Measurements from ENCODE around the gene PTGDS. TPM values are rescaled to one million over a fixed set of nuclear protein-coding genes. Genes with fewer than 3 reads are reported as not detected.

The PTGDS gene
- total and polyA plus RNA-seq, 12 donors: 1.1 to 812 (median 219) TPM

DNA sequence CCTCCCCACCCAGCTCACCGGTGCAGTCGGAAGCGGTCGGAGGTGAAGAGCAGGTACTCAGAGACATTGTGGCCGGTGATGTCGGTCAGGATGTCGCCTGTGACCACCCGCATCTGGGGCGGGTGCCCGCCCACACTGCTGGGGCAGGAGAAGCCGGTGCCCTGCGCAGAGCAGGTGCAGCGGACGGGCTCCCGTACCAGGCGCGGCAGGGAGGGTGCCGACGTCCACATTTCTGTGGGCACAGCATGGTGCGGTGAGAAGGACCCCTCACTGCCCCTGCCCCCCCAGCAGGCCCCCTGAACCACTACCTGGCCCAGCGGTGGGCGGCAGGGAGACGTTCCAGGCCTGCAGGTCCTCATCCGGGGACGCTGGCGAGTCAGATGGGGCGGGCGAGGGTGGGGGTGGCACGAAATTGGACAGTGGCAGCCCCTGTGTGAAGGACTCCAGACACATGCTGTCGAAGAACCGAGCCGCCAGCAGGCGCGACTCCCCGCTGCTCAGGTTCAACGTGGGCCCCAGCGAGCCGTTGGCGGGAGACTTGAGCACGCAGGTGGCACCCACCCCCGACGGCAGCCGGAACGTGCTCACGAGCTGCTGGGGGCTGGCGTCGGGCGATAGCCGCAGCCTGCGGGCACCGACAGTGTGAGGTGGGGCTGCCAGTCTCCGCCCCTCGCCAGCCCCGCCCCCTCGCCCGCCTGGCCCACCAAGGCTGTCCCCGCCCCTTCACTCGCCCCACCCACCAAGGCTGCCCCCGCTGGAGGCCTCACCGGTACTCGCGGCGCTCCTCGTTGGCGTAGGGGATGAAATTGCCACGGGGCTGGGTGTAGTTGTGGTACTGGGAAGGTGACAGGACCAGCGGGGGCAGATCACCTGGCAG is 35.6 kb downstream of the PTGDS start:
- Histone ChIP-seq H3K4me3 (no peak overlapping the region), H3K9me3 (replicated peaks in 1 of 3) (no peaks in the 10 kb centered on the region), H3K27me3 (no peaks in the 10 kb centered on the region), H3K27ac (no peak overlapping the region), H3K36me3 (replicated peaks in 1 of 2) (peaks cover 0 to 51% of the 10 kb centered on the region in 2 donors), H3K4me1 (replicated peaks in 1 of 2) (no peaks in the 10 kb centered on the region)
- DNase-seq: no peak
- WGBS, 4 donors: 84 to 100% (median 90%) methylated on average over 2 to 67 of the region's 67 CpGs
- TF ChIP-seq POLR2A (IDR thresholded peaks at IDR 0.05): no peak
- TF ChIP-seq CTCF (IDR thresholded peaks at IDR 0.05): no peak
- intact Hi-C loops (cut with DNase I): no loop called here

GRCh38 chr9:137013571-137013940 is 36.3 kb downstream of the PTGDS start:
- H3K4me3 ChIP-seq: no peak overlapping the region
- H3K27me3 ChIP-seq: no peaks in the 10 kb centered on the region
- peaks cover 0 to 49% of the 10 kb centered on the region in 2 donors for H3K36me3 ChIP-seq (replicated peaks in 1 of 2)
- intact Hi-C loops (cut with DNase I): no loop called here
- no peaks in the 10 kb centered on the region for H3K4me1 ChIP-seq (replicated peaks in 1 of 2)
- H3K27ac ChIP-seq: no peak overlapping the region
- no peaks in the 10 kb centered on the region for H3K9me3 ChIP-seq (replicated peaks in 1 of 3)
- TF ChIP-seq POLR2A (IDR thresholded peaks at IDR 0.05) (no peak), CTCF (IDR thresholded peaks at IDR 0.05) (no peak)
- WGBS, 4 donors: 80 to 96% (median 94%) methylated on average over 2 to 20 of the region's 20 CpGs
- no peak for DNase-seq

DNA sequence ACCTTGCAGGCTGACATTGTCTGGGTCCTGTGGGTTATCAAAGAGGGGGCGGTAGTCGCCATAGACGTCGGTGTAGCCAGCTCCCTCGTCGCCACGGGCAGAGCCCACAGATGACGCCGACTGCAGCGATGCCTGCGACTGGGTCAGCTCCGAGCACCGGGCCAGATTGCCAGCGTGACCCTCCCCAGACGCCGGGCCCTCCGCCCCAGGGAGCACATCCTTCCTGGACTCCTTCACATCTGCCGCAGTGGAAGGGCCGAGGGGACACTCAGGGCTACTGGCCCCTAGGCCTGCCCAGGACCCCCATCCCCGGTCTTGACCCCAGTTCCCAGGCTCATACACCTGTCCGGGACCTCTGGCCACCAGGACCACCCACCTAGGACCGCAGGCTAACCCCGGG is 36.9 kb downstream of the PTGDS start:
- no peak overlapping the region for H3K4me3 ChIP-seq
- no peaks in the 10 kb centered on the region for H3K27me3 ChIP-seq
- 92 to 96% (median 93%) methylated on average over 20 to 23 of the region's 23 CpGs; no CpG with 5 or more reads in 1 of the 4 donors for WGBS, 4 donors
- TF ChIP-seq CTCF (IDR thresholded peaks at IDR 0.05) (no peak), POLR2A (IDR thresholded peaks at IDR 0.05) (no peak)
- H3K27ac ChIP-seq: no peak overlapping the region
- intact Hi-C loops (cut with DNase I): no loop called here
- H3K9me3 ChIP-seq (replicated peaks in 1 of 3): no peaks in the 10 kb centered on the region
- no peak for DNase-seq
- H3K4me1 ChIP-seq (replicated peaks in 1 of 2): no peaks in the 10 kb centered on the region
- H3K36me3 ChIP-seq (replicated peaks in 1 of 2): peaks cover 0 to 49% of the 10 kb centered on the region in 2 donors

- WGBS, 4 donors: 96 to 98% (median 97%) methylated on average over 19 to 36 of the region's 36 CpGs
- peaks cover 0 to 49% of the 10 kb centered on the region in 2 donors for H3K36me3 ChIP-seq (replicated peaks in 1 of 2)
- no peaks in the 10 kb centered on the region for H3K27me3 ChIP-seq
- no peaks in the 10 kb centered on the region for H3K4me1 ChIP-seq (replicated peaks in 1 of 2)
- no peak overlapping the region for H3K4me3 ChIP-seq
- H3K27ac ChIP-seq: no peak overlapping the region
- intact Hi-C loops (cut with DNase I): no loop called here
- no peak for TF ChIP-seq CTCF (IDR thresholded peaks at IDR 0.05)
- TF ChIP-seq POLR2A (IDR thresholded peaks at IDR 0.05): no peak
- DNase-seq: no peak
- H3K9me3 ChIP-seq (replicated peaks in 1 of 3): no peaks in the 10 kb centered on the region
Measured at GRCh38 chr9:137014776-137015539, 37.7 kb downstream of the PTGDS start.

Data from adrenal gland (tissue), 12 donors.